Activated CD4-positive, alpha-beta memory T cell treated with anti-CD3 and anti-CD28 coated beads for 36 hours (primary cell): ENCODE results near the gene FHIT. TPM values are rescaled to one million over a fixed set of nuclear protein-coding genes. Genes with fewer than 3 reads are reported as not detected.

Experiments
- CTCF ChIA-PET: fragments of 350-600 bp; sonication (Branson Sonifier 250); formaldehyde crosslinking; loops from one replicate; lab custom pipeline; 2021; ENCODE audit warnings: antibody characterized with exemption, inconsistent platforms; lab: Charles Lee
- POLR2A ChIA-PET: fragments of 350-600 bp; sonication (Branson Sonifier 250); formaldehyde crosslinking; loops from one replicate; lab custom pipeline; 2021; ENCODE audit warnings: antibody characterized with exemption; lab: Charles Lee
- DNase-seq: peaks from one replicate; pipeline ENCODE4 v3.0.0-alpha.2; 2020
- H3K27ac Mint-ChIP-seq: one replicate; pipeline ENCODE4 v1.8.0; 2021; ENCODE audit warnings: mixed read lengths
- H3K27me3 Mint-ChIP-seq: one replicate; pipeline ENCODE4 v1.8.0; 2021; ENCODE audit warnings: mixed read lengths
- H3K36me3 Mint-ChIP-seq: one replicate; pipeline ENCODE4 v1.8.0; 2021; ENCODE audit warnings: mixed read lengths
- H3K4me1 Mint-ChIP-seq: one replicate; pipeline ENCODE4 v1.8.0; 2021; ENCODE audit warnings: low read depth, mixed read lengths
- H3K4me3 Mint-ChIP-seq: one replicate; pipeline ENCODE4 v1.8.0; 2021; ENCODE audit warnings: mild to moderate bottlenecking, mixed read lengths
- H3K9me3 Mint-ChIP-seq: one replicate; pipeline ENCODE4 v1.8.0; 2021; ENCODE audit warnings: mixed read lengths
- intact Hi-C: fragments of 100-400 bp; cut with micrococcal nuclease; formaldehyde crosslinking; loops from one replicate; pipeline ENCODE4 v1.15.1; 2023
- total RNA-seq, 2 experiments: library from RNA; stranded (reverse); gene quantifications; one replicate each; pipeline ENCODE4 v1.2.3, GENCODE V29; 2021

Gene FHIT
- total RNA-seq, 2 experiments from 2014 or later: 7.2 to 8.7 TPM

DNA sequence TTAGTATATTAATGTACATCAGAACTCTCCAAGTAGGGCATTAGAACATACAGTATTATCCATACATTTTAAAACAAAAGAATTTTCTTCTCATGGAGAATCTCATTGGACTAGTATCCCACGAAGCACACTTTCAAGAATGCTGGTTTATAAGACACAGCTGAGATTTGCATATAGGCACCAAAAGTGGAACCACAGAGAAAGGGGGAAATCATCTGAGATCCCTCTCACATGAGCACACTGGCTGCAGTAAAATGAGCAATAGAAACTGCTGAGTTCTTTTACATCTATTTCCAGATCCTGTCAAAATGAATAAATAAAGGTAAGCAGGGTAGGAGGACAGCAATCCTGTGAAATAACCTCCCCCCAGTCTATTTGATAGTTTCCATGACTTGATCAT, 665.3 kb downstream of the FHIT start:
- H3K4me1 Mint-ChIP-seq: no peaks in the 10 kb centered on the region
- ChIA-PET CTCF (no interaction called here), POLR2A (no interaction called here)
- no peaks in the 10 kb centered on the region for H3K36me3 Mint-ChIP-seq
- H3K27me3 Mint-ChIP-seq: peaks cover under 1% of the 10 kb centered on the region
- DNase-seq: no peak
- peaks cover 8% of the 10 kb centered on the region for H3K9me3 Mint-ChIP-seq
- H3K4me3 Mint-ChIP-seq: no peak overlapping the region
- intact Hi-C loops: no loop called here
- H3K27ac Mint-ChIP-seq: no peak overlapping the region

DNA sequence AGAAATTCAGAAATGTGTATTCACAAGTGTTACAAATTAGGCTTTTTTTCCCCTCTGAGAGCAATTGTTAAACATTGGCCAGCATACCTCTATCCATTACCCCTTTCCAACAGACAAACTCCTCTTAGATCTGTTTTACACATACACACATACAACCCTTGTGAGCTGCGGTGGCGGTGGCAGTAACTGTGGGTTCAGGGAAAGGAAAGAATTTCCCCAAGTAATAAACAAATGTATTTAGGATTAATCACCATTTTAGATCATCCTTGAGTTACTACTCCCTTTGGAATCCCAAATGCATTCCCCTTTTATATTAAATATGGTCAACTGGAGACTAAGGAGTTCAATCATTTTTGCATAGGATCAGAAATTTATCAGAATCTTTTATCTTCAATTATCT, 667.0 kb downstream of the FHIT start:
- no peak overlapping the region for H3K4me3 Mint-ChIP-seq

DNA sequence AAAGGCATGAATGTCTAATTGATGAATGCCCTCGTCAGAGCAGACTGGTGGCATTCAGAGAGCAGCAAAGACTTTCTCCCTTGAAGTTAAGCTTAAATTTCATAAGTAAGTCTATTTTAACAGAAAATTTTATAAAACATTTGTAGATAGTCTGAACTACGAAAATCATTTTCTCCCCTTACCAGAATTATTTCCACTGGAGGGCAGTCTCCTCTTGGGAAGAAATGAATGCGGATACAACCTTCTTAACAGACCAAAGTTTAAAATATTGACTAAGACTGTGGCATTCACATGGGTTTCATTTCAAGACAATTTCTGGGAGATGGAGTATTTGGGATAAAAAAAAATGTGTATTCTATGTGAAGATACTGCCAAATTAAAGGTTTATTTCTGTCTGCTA, 669.0 kb downstream of the FHIT start:
- CTCF ChIA-PET: interaction anchor here (0.6 kb wide), 1 partner anchor 847 kb away, joined by 3 read pairs; no protein-coding TSS in a partner anchor
- POLR2A ChIA-PET: no interaction called here
- Mint-ChIP-seq H3K4me1 (no peaks in the 10 kb centered on the region), H3K9me3 (peaks cover 8% of the 10 kb centered on the region), H3K27ac (no peak overlapping the region), H3K4me3 (no peak overlapping the region), H3K36me3 (no peaks in the 10 kb centered on the region), H3K27me3 (peaks cover 2% of the 10 kb centered on the region)
- no peak for DNase-seq
- intact Hi-C loops: no loop called here

More for the DNA sequence above, 667.0 kb downstream of the FHIT start:
- ChIA-PET CTCF (interaction anchor here (1.0 kb wide), 1 partner anchor 13 kb away, joined by 3 read pairs; no protein-coding TSS in a partner anchor), POLR2A (no interaction called here)
- Mint-ChIP-seq H3K9me3 (peaks cover 8% of the 10 kb centered on the region), H3K36me3 (no peaks in the 10 kb centered on the region), H3K27ac (no peak overlapping the region), H3K4me1 (no peaks in the 10 kb centered on the region), H3K27me3 (peaks cover 2% of the 10 kb centered on the region)
- no peak for DNase-seq
- intact Hi-C loops: no loop called here

DNA sequence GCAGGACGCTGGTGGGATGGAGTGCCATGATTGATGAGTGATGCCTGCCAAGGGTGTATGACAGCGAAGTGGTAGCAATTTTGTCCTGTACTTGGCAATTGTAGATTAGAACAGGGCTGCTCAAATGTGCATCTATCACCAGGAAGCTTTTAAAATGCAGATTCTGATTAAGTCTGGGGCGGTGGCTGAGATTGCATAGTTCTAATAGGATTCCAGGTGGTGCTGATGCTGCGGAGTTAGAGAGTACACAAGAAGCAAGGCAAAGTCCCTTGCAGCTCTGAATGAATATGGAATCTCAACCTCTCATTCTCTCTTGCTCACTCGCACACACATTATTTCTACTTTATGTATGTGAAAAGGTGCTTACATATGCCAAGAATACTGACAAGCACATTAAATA, 670.4 kb downstream of the FHIT start:
- no peak for DNase-seq
- no peaks in the 10 kb centered on the region for H3K9me3 Mint-ChIP-seq
- ChIA-PET CTCF (no interaction called here), POLR2A (no interaction called here)
- intact Hi-C loops: no loop called here
- H3K4me3 Mint-ChIP-seq: no peak overlapping the region
- no peaks in the 10 kb centered on the region for H3K4me1 Mint-ChIP-seq
- peaks cover 2% of the 10 kb centered on the region for H3K27me3 Mint-ChIP-seq
- H3K27ac Mint-ChIP-seq: no peak overlapping the region
- no peaks in the 10 kb centered on the region for H3K36me3 Mint-ChIP-seq

- no peak for DNase-seq
- H3K9me3 Mint-ChIP-seq: no peaks in the 10 kb centered on the region
- H3K4me3 Mint-ChIP-seq: no peak overlapping the region
- no peaks in the 10 kb centered on the region for H3K4me1 Mint-ChIP-seq
- intact Hi-C loops: no loop called here
- H3K36me3 Mint-ChIP-seq: no peaks in the 10 kb centered on the region
- H3K27ac Mint-ChIP-seq: no peak overlapping the region
- POLR2A ChIA-PET: no interaction called here
- peaks cover 2% of the 10 kb centered on the region for H3K27me3 Mint-ChIP-seq
- CTCF ChIA-PET: no interaction called here
These were observed 671.5 kb downstream of the FHIT start for GRCh38 chr3:60579734-60580133.

DNA sequence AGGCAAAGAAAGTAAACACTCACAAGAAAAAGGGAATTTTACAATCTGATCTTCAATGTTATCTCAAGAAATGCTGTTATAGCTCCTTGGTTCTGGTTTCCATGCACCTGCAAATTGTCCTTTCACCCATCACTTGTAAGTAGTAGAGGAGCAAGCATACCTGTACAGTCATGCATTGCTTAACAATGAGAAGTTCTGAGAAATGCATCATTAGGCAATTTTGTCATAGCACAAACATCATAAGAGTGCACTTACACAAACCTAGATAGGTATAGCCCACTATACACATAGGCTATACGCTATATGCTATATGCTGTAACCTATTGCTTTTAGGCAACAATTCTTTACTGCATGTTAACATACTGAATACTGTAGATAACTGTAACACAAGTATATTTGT, 672.3 kb downstream of the FHIT start:
- Mint-ChIP-seq H3K4me1 (no peaks in the 10 kb centered on the region), H3K4me3 (no peak overlapping the region), H3K27ac (no peak overlapping the region), H3K9me3 (no peaks in the 10 kb centered on the region), H3K27me3 (peaks cover 2% of the 10 kb centered on the region), H3K36me3 (no peaks in the 10 kb centered on the region)
- CTCF ChIA-PET: interaction anchor here (0.6 kb wide), 1 partner anchor 57 kb away, joined by 3 read pairs; no protein-coding TSS in a partner anchor
- intact Hi-C loops: no loop called here
- DNase-seq: no peak
- POLR2A ChIA-PET: no interaction called here

- H3K27me3 Mint-ChIP-seq: peaks cover 2% of the 10 kb centered on the region
- H3K9me3 Mint-ChIP-seq: no peaks in the 10 kb centered on the region
- no peaks in the 10 kb centered on the region for H3K4me1 Mint-ChIP-seq
- POLR2A ChIA-PET: no interaction called here
- DNase-seq: no peak
- H3K36me3 Mint-ChIP-seq: no peaks in the 10 kb centered on the region
- CTCF ChIA-PET: no interaction called here
- no peak overlapping the region for H3K27ac Mint-ChIP-seq
- intact Hi-C loops: no loop called here
- H3K4me3 Mint-ChIP-seq: no peak overlapping the region
These were observed 673.7 kb downstream of the FHIT start for GRCh38 chr3:60577601-60578000.

DNA sequence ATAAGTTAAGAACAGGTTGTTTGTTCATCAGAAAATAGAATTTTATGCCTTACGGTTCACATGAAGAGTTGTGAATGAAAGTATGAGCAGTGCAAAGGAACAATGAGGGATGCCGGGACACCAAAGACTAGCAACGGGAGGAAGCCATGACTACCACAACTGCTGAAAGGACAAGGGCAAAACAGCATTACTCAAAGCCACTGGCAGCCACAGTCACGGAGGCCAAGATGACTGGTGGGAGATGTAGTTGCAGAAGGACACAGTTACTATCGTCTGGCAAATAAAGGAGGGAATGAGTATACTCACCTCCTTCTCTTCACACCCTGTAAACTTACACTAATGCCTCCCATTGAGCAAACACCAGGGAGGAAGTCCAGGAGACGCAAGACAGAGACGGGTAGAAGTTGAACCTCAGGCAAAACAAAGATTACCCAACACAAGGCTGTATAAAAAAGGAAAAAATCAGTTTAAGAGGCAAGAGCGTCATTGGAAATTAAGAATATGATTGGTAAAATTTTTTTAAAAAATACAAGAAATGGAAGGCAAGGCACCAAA, 675.5 kb downstream of the FHIT start:
- Mint-ChIP-seq H3K4me3 (no peak overlapping the region), H3K27ac (no peak overlapping the region), H3K36me3 (no peaks in the 10 kb centered on the region), H3K27me3 (peaks cover 1% of the 10 kb centered on the region), H3K4me1 (no peaks in the 10 kb centered on the region), H3K9me3 (no peaks in the 10 kb centered on the region)
- DNase-seq: no peak
- POLR2A ChIA-PET: no interaction called here
- intact Hi-C loops: no loop called here
- CTCF ChIA-PET: no interaction called here

DNA sequence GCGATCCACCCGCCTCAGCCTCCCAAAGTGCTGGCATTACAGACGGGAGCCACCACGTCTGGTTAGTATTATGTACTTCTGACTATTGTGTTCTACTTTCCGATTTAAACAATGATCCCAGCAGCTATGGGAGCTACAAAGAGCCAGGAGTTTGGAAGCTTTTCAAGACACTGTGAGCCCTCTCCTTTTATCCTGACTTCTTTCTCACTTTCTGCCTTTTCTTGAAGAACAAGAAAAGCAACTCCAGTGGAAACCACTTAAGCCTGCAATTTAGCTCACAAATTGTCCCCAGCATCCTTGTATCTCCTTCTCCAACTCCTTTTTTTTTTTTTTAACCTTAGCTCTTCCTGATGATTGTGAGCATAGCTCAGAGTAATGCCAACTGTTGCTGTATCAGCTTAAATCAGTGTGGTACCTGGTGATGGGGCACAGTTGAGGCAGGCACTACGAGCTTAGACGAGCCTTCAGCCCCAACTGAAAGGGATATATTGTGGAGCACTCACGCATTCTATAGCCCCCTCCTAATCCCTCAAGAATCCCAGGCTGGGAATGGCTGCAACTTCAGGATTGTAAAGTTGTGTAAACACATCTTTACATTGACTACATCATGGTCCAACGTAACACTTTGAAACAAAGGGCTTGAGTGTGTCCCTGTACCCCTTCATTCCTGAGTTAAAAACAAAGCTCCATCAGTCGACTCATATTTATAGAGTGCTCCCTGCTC, 677.0 kb downstream of the FHIT start:
- H3K4me1 Mint-ChIP-seq: no peaks in the 10 kb centered on the region
- H3K36me3 Mint-ChIP-seq: no peaks in the 10 kb centered on the region
- ChIA-PET POLR2A (no interaction called here), CTCF (interaction anchor here (0.6 to 0.7 kb wide), 2 partner anchors 25 to 404 kb away, joined by 3 to 4 read pairs; no protein-coding TSS in a partner anchor)
- no peak for DNase-seq
- H3K4me3 Mint-ChIP-seq: no peak overlapping the region
- no peak overlapping the region for H3K27ac Mint-ChIP-seq
- no peaks in the 10 kb centered on the region for H3K27me3 Mint-ChIP-seq
- intact Hi-C loops: no loop called here
- no peaks in the 10 kb centered on the region for H3K9me3 Mint-ChIP-seq

GRCh38 chr3:60573494-60573893, 677.8 kb downstream of the FHIT start:
- CTCF ChIA-PET: interaction anchor here (0.6 to 0.7 kb wide), 2 partner anchors 24 to 405 kb away, joined by 3 to 4 read pairs; no protein-coding TSS in a partner anchor
- H3K27ac Mint-ChIP-seq: no peak overlapping the region
- POLR2A ChIA-PET: no interaction called here
- no peak overlapping the region for H3K4me3 Mint-ChIP-seq
- intact Hi-C loops: no loop called here
- H3K36me3 Mint-ChIP-seq: no peaks in the 10 kb centered on the region
- no peaks in the 10 kb centered on the region for H3K4me1 Mint-ChIP-seq
- DNase-seq: no peak
- no peaks in the 10 kb centered on the region for H3K9me3 Mint-ChIP-seq
- no peaks in the 10 kb centered on the region for H3K27me3 Mint-ChIP-seq

DNA sequence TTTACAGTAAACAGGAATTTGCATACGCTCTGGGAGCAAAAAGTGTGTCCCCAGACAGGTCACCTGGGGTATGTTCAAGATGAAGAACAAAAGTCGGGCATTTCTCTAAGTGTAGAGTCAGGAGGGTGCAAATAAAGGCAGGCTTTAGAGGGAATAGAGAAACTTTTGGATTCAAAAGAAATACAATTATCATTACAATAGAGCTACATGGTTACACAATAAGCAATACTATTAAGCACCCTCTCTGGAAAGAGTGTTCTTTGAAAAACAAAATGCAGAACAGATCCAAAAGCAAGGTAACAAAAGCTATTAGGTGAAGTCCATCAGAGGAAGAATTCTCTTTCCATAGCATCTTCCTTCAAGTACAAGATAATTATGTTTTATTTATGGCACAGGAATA, 679.7 kb downstream of the FHIT start:
- H3K9me3 Mint-ChIP-seq: peaks cover 9% of the 10 kb centered on the region
- intact Hi-C loops: no loop called here
- CTCF ChIA-PET: no interaction called here
- H3K4me1 Mint-ChIP-seq: no peaks in the 10 kb centered on the region
- peaks cover 2% of the 10 kb centered on the region for H3K36me3 Mint-ChIP-seq
- DNase-seq: no peak
- no peaks in the 10 kb centered on the region for H3K27me3 Mint-ChIP-seq
- no peak overlapping the region for H3K4me3 Mint-ChIP-seq
- POLR2A ChIA-PET: no interaction called here
- H3K27ac Mint-ChIP-seq: no peak overlapping the region

DNA sequence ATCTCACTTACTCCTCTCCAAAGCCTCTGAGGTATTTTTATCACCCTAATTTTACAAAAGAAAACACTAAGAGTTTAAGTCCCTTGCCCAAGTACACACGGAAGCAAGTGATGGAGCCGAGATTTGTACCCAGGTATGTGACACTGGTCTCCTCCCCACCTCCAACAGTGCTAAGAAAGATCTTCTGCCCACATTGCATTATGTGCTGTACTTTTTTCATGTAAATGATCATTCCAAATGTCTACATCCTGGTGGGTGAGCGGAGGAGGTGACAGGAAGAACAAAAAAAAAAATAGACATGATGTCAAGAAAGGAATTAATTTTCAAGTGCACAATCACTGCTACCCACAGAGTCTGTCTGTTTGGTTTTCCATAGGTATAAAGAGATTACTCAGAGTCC, 694.1 kb downstream of the FHIT start:
- CTCF ChIA-PET: no interaction called here
- DNase-seq: no peak
- Mint-ChIP-seq H3K27ac (no peak overlapping the region), H3K9me3 (no peaks in the 10 kb centered on the region), H3K36me3 (peaks cover under 1% of the 10 kb centered on the region), H3K4me1 (peaks cover 3% of the 10 kb centered on the region), H3K4me3 (no peak overlapping the region), H3K27me3 (no peaks in the 10 kb centered on the region)
- intact Hi-C loops: no loop called here
- POLR2A ChIA-PET: no interaction called here
